ENCODE data around the gene DLAT.

DNA sequence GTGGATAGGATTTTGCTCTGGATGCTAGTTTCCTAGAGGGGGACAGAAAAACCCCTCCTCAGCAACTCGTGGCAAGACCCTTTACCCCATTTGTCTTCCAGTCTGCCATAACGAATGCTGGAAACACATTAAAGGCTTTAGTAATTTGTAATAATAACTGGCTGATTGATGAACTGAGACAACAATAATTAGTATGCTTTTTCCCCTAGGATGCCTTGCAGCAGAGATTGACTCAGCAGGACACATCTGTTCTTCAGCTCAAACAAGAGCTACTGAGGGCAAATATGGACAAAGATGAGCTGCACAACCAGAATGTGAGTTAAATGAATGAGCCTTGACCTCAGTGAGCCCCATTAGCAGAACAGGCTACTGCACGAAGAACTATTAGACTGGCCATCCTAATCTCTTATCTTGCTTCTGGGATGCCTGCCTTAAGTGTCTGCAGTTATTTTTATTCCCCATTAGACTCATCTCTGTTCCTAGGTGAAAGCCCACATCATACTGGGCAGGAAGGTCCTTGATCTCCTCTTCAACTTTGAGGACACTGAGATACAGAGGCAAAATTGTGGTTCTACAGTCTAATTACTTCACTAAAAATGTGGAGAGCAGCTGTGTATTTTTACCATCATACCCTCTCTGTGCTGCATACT is 32.9 kb upstream of the DLAT start:
- TF ChIP-seq, protein P1, sequence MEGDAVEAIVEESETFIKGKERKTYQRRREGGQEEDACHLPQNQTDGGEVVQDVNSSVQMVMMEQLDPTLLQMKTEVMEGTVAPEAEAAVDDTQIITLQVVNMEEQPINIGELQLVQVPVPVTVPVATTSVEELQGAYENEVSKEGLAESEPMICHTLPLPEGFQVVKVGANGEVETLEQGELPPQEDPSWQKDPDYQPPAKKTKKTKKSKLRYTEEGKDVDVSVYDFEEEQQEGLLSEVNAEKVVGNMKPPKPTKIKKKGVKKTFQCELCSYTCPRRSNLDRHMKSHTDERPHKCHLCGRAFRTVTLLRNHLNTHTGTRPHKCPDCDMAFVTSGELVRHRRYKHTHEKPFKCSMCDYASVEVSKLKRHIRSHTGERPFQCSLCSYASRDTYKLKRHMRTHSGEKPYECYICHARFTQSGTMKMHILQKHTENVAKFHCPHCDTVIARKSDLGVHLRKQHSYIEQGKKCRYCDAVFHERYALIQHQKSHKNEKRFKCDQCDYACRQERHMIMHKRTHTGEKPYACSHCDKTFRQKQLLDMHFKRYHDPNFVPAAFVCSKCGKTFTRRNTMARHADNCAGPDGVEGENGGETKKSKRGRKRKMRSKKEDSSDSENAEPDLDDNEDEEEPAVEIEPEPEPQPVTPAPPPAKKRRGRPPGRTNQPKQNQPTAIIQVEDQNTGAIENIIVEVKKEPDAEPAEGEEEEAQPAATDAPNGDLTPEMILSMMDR (IDR thresholded peaks at IDR 0.05): no peak
- TF ChIP-seq POLR2A (IDR thresholded peaks at IDR 0.05): no peak

Measured in uterus (tissue), 2 donors.